OCI-LY3 (cell line): ENCODE measurements around the gene USP31.
"Not testable (repeated sequence)": the region's sequence is repeated elsewhere in the genome, so short reads cannot be mapped to it uniquely, and the experiment has no call there.

Source experiments
- H2AFZ ChIP-seq: fragments of 200-600, 300-600 bp; shearing (Covaris generic); 2 replicates; pipeline ENCODE4 v1.6.0; 2014; ENCODE audit warnings: antibody characterized with exemption, low read depth, low read length
- H3K27ac ChIP-seq: fragments of 200-600, 300-600 bp; sonication (generic); 2 replicates; pipeline ENCODE4 v1.5.1; 2014; ENCODE audit warnings: mild to moderate bottlenecking, low read length, moderate library complexity, mixed read lengths
- H3K27me3 ChIP-seq: fragments of 200-600, 300-600 bp; sonication (generic); 2 replicates; pipeline ENCODE4 v1.6.1; 2014; ENCODE audit warnings: low read depth, low read length, mixed read lengths
- H3K36me3 ChIP-seq: fragments of 200-600, 300-600 bp; sonication (generic); replicated peaks from 2 replicates; pipeline ENCODE3; 2014; ENCODE audit warnings: low read depth, low read length, mixed read lengths
- H3K4me1 ChIP-seq: fragments of 300-600, 200-600 bp; sonication (generic); 2 replicates; pipeline ENCODE4 v1.6.1; 2014; ENCODE audit warnings: low read length, mixed read lengths
- H3K4me2 ChIP-seq: fragments of 200-600, 300-600 bp; sonication (generic); 2 replicates; pipeline ENCODE4 v1.6.1; 2014; ENCODE audit warnings: low read length, mixed read lengths
- H3K4me3 ChIP-seq: fragments of 300-600, 200-600 bp; sonication (generic); 2 replicates; pipeline ENCODE4 v1.5.1; 2014; ENCODE audit warnings: antibody characterized with exemption, mild to moderate bottlenecking, low read length, moderate library complexity
- H3K79me2 ChIP-seq: fragments of 300-600, 200-600 bp; shearing (Covaris generic); 2 replicates; pipeline ENCODE4 v1.6.1; 2014; ENCODE audit warnings: mild to moderate bottlenecking, low read length, mixed read lengths
- H3K9ac ChIP-seq: fragments of 300-600, 200-600 bp; shearing (Covaris generic); 2 replicates; pipeline ENCODE4 v1.6.0; 2014; ENCODE audit warnings: mild to moderate bottlenecking, low read length, moderate library complexity
- H3K9me3 ChIP-seq: fragments of 200-600, 300-600 bp; shearing (Covaris generic); 2 replicates; pipeline ENCODE4 v1.6.1; 2014; ENCODE audit warnings: low read length, mixed read lengths; ENCODE audit not compliant: insufficient read depth
- H4K20me1 ChIP-seq: fragments of 200-600, 300-600 bp; sonication (generic); 2 replicates; pipeline ENCODE4 v1.6.1; 2016; ENCODE audit warnings: low read length, mixed read lengths; ENCODE audit not compliant: insufficient read depth
- EZH2phosphoT487 ChIP-seq: fragments of 200-600 bp; shearing (Covaris generic); IDR thresholded peaks from 2 replicates; pipeline ENCODE4 v1.6.1; 2018; ENCODE audit warnings: antibody characterized with exemption, mixed run types, low read depth
- TF ChIP-seq, protein P1 (sequence below): fragments of 200-600, 300-600 bp; sonication (generic); IDR thresholded peaks from 2 replicates; pipeline ENCODE4 v1.5.1; 2014; ENCODE audit warnings: antibody characterized with exemption, low read length, low read depth

USP31 gene

DNA sequence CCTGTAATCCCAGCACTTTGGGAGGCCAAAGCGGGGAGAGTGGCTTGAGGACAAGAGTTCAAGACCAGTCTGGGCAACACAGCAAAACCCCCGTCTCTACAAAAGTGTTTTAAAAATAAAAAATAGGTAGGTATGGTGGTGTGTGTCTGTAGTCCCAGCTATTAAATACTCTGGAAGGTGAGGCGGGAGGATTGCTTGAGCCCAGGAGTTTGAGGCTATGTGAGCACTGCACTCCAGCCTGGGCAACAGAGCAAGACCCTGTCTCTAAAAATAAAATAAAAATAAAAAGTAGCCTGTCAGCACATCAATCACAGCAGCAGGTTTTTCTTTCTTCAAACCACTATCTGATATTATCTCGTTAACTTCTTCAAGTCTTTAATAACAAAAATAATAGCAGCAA is 1.6 kb downstream of the USP31 start:
- no peak overlapping the region for H3K9ac ChIP-seq

DNA sequence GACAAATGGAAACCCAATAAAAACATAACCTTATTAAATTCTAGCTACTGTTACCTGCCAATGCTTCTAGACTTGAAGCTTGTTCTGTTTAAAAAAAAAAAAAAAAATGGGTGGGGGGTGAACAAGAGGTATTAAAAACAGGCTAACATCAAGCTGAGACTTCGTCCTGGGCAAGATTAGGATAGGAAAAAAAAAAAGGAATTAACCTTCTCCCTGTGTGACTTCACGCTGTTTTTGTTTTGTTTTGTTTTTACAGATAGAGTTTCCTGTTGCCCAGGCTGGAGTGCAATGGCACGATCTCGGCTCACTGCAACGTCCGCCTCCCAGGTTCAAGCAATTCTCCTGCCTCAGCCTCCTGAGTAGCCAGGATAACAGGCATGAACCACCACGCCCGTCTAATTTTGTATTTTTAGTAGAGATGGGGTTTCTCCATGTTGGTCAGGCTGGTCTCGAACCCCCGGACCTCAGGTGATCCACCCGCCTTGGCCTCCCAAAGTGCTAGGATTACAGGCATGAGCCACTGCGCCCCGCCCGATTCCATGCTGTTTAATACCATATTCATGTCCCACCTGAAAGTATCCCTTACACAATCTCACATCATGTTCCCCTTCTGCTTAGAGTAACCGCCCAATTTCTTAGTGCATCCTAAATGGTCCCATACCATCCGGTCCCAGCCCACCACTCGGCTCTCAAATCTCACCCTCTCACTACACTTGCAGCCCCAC is 2.2 kb downstream of the USP31 start:
- no peaks in the 10 kb centered on the region for H3K9me3 ChIP-seq
- H3K27me3 ChIP-seq, result no peaks in the 10 kb centered on the region
- H3K36me3 ChIP-seq, result no peaks in the 10 kb centered on the region
- 0 out of 2 replicates have a peak, but pooled peaks cover 3% of the 10 kb centered on the region for H4K20me1 ChIP-seq
- no peak overlapping the region for H3K9ac ChIP-seq
- 0 out of 2 replicates have a peak overlapping the region, but pooled peaks have one; percentile 97 for H3K4me2 ChIP-seq
- H3K79me2 ChIP-seq, result peaks cover 57% of the 10 kb centered on the region
- H2AFZ ChIP-seq, result no peak overlapping the region
- TF ChIP-seq, protein P1, sequence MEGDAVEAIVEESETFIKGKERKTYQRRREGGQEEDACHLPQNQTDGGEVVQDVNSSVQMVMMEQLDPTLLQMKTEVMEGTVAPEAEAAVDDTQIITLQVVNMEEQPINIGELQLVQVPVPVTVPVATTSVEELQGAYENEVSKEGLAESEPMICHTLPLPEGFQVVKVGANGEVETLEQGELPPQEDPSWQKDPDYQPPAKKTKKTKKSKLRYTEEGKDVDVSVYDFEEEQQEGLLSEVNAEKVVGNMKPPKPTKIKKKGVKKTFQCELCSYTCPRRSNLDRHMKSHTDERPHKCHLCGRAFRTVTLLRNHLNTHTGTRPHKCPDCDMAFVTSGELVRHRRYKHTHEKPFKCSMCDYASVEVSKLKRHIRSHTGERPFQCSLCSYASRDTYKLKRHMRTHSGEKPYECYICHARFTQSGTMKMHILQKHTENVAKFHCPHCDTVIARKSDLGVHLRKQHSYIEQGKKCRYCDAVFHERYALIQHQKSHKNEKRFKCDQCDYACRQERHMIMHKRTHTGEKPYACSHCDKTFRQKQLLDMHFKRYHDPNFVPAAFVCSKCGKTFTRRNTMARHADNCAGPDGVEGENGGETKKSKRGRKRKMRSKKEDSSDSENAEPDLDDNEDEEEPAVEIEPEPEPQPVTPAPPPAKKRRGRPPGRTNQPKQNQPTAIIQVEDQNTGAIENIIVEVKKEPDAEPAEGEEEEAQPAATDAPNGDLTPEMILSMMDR, result no peak
- no peak for TF ChIP-seq EZH2phosphoT487
- no peak overlapping the region for H3K4me3 ChIP-seq
- peaks cover 12% of the 10 kb centered on the region for H3K4me1 ChIP-seq
- no peak overlapping the region for H3K27ac ChIP-seq

More for the DNA sequence above, 1.6 kb downstream of the USP31 start:
- no peaks in the 10 kb centered on the region for H3K27me3 ChIP-seq
- H3K27ac ChIP-seq, result no peak overlapping the region
- no peak overlapping the region for H2AFZ ChIP-seq
- H3K4me2 ChIP-seq, result peak overlapping the region; percentile 97
- 0 out of 2 replicates have a peak, but pooled peaks cover 3% of the 10 kb centered on the region for H4K20me1 ChIP-seq
- H3K79me2 ChIP-seq, result peaks cover 51% of the 10 kb centered on the region
- no peaks in the 10 kb centered on the region for H3K9me3 ChIP-seq
- peaks cover 12% of the 10 kb centered on the region for H3K4me1 ChIP-seq
- peak overlapping the region; percentile 90; the same call in 1 of the 2 replicates for H3K4me3 ChIP-seq
- H3K36me3 ChIP-seq, result no peaks in the 10 kb centered on the region
- no peak for TF ChIP-seq EZH2phosphoT487
- TF ChIP-seq, protein P1, result no peak

DNA sequence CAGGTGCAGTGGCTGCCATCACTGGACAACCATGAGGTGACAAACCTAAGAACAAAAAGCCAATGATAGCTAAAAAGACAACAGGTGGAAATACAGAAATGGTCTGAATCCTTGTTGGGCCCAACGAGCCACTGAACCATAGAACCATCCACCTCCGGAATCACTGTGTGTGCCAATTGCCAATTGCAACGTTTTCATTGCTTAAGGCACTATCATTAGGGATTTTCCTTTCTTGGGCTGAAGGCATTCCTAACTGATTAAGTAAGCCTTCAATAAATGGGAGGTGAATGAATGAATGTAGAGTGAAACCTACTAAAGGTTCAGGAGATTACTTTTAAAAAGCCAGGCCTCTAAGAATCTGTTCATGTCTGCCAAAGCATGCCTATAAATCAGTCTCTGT is 3.6 kb downstream of the USP31 start:
- no peak overlapping the region for H3K27ac ChIP-seq
- H3K9ac ChIP-seq, result no peak overlapping the region
- H3K4me3 ChIP-seq, result no peak overlapping the region
- no peaks in the 10 kb centered on the region for H3K27me3 ChIP-seq
- 0 out of 2 replicates have a peak, but pooled peaks cover 8% of the 10 kb centered on the region for H4K20me1 ChIP-seq
- H3K79me2 ChIP-seq, result peaks cover 70% of the 10 kb centered on the region
- no peak overlapping the region for H2AFZ ChIP-seq
- peaks cover 12% of the 10 kb centered on the region for H3K4me1 ChIP-seq
- H3K36me3 ChIP-seq, result no peaks in the 10 kb centered on the region
- TF ChIP-seq, protein P1, result no peak
- no peak for TF ChIP-seq EZH2phosphoT487
- H3K9me3 ChIP-seq, result no peaks in the 10 kb centered on the region
- H3K4me2 ChIP-seq, result no peak overlapping the region

DNA sequence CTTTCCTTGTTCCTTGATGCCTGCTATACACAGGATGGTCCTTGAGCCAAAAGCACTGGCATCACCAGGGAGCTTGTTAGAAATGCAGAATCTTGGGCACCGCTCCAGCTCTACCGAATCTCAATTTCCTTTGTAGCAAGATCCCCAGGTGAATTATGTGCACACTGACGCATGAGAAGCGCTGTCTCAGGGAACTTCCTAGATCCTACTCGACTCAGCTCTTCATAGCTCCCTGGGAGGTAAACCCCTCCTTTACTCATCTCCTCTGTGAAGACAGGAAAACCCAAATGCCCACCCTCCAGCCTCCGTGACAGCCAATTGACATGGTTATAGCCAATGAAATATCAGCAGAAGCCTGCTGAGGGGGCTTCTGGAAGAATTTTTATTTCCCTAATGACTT is 4.1 kb downstream of the USP31 start:
- Histone ChIP-seq H3K4me1 (peaks cover 12% of the 10 kb centered on the region), H3K36me3 (no peaks in the 10 kb centered on the region), H3K27ac (no peak overlapping the region), H3K27me3 (no peaks in the 10 kb centered on the region), H3K9ac (no peak overlapping the region), H2AFZ (no peak overlapping the region), H3K79me2 (peaks cover 74% of the 10 kb centered on the region), H3K9me3 (no peaks in the 10 kb centered on the region), H4K20me1 (0 out of 2 replicates have a peak, but pooled peaks cover 8% of the 10 kb centered on the region), H3K4me3 (no peak overlapping the region), H3K4me2 (no peak overlapping the region)
- TF ChIP-seq, protein P1, result no peak
- no peak for TF ChIP-seq EZH2phosphoT487

DNA sequence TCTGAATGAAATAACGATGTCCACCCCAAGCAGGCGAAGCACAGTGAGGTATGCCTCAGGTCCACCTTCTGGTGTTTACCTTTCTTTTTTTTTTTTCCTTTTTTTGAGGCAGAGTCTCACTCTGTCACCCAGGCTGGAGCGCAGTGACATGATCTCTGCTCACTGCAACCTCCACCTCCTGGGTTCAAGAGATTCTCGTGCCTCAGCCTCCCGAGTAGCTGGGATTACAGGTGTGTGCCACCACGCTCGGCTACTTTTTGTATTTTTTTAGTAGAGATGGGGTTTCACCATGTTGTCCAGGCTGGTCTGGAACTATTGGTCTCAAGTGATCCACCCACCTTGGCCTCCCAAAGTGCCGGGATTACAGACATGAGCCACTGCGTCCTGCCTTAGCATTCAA is 4.9 kb downstream of the USP31 start:
- H3K9me3 ChIP-seq, H3K9ac ChIP-seq, H4K20me1 ChIP-seq, H3K4me2 ChIP-seq, H3K4me1 ChIP-seq, H3K27ac ChIP-seq, H2AFZ ChIP-seq, H3K36me3 ChIP-seq, H3K27me3 ChIP-seq, H3K4me3 ChIP-seq: not testable (repeated sequence)
- peaks cover 78% of the 10 kb centered on the region for H3K79me2 ChIP-seq
